ENCODE results near the gene NEU3.

DNA sequence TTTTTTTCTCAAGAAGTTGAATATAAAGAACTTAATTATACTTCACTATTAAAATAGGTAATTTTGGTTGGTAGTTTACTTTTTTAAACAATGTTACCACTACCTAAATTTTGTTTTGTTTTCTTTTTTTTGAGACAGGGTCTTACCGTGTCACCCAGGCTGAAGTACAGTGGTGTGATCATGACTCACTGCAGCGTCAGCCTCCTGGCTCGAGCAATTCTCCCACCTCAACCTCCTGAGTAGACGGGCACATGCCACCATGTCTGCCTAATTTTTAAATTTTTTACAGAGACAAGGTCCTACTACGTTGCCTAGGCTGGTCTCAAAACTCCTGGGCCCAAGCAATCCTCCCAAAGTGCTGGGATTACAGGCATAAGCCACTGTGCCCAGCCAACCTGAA, 22.1 kb upstream of the NEU3 start:
- no peak for TF ChIP-seq CTCF (IDR thresholded peaks at IDR 0.05)
- TF ChIP-seq EZH2 (IDR thresholded peaks at IDR 0.05; ENCODE audit: borderline replicate concordance, insufficient read depth, low read depth, low read length, poor library complexity, severe bottlenecking): no peak

All from B cell (primary cell).